GM18499 (cell line): ENCODE data around the gene UBA52.

Source experiments
- ATAC-seq: cut with Tn5 transposase; IDR thresholded peaks from one replicate; pipeline ENCODE4 v1.9.1; 2021; ENCODE audit warnings: moderate number of reproducible peaks; ENCODE audit not compliant: insufficient read depth, unreplicated experiment

UBA52 gene

GRCh38 chr19:18543814-18544475 is 27.7 kb upstream of the UBA52 start:
- peak; percentile 64 for ATAC-seq

- ATAC-seq: no peak
Measured at GRCh38 chr19:18551631-18552030, 20.0 kb upstream of the UBA52 start.

GRCh38 chr19:18557411-18558201 is 14.1 kb upstream of the UBA52 start, which contains the start of gene KXD1:
TSS of gene KXD1 (plus strand) at chr19:18557870. CDS start at chr19:18562057, 4,187 bp downstream.
- ATAC-seq: peak; percentile 63

- no peak for ATAC-seq
Measured at GRCh38 chr19:18558202-18558555, 13.5 kb upstream of the UBA52 start.

GRCh38 chr19:18558604-18559003 is 13.1 kb upstream of the UBA52 start:
- ATAC-seq: no peak

- ATAC-seq: no peak
Measured at GRCh38 chr19:18559685-18560084, 12.0 kb upstream of the UBA52 start.

- ATAC-seq: no peak
Measured at GRCh38 chr19:18562086-18562485, 9.6 kb upstream of the UBA52 start.

- no peak for ATAC-seq
Measured at GRCh38 chr19:18566953-18567352, 4.7 kb upstream of the UBA52 start.

GRCh38 chr19:18568367-18568766 is 3.3 kb upstream of the UBA52 start:
- no peak for ATAC-seq

- ATAC-seq: no peak
Measured at GRCh38 chr19:18574691-18575291, 3.1 kb downstream of the UBA52 start.

- ATAC-seq: no peak
Measured at GRCh38 chr19:18576383-18576782, 4.7 kb downstream of the UBA52 start.

- no peak for ATAC-seq
Measured at GRCh38 chr19:18577365-18577914, 5.8 kb downstream of the UBA52 start.

GRCh38 chr19:18580311-18580710 is 8.7 kb downstream of the UBA52 start:
- no peak for ATAC-seq

GRCh38 chr19:18586306-18586705 is 14.6 kb downstream of the UBA52 start:
- ATAC-seq: no peak

GRCh38 chr19:18587561-18587960 is 15.9 kb downstream of the UBA52 start:
- no peak for ATAC-seq

GRCh38 chr19:18587962-18588610 is 16.4 kb downstream of the UBA52 start:
- ATAC-seq: no peak

- ATAC-seq: no peak
Measured at GRCh38 chr19:18588611-18589379, 17.1 kb downstream of the UBA52 start, which contains the start of gene REX1BD. TSS of gene REX1BD (plus strand) at chr19:18588798. CDS start at chr19:18588802, 4 bp downstream.

- ATAC-seq: no peak
Measured at GRCh38 chr19:18589380-18590272, 18.0 kb downstream of the UBA52 start.
